AG04450 (cell line): ENCODE results near the gene ITK. TPM values are rescaled to one million over a fixed set of nuclear protein-coding genes. Genes with fewer than 3 reads are reported as not detected.

Experiments used
- CTCF ChIA-PET: fragments of 300-600, 350-600 bp; formaldehyde crosslinking; extraction: SDS; loops from one replicate; lab custom pipeline; 2022; ENCODE audit warnings: antibody characterized with exemption, inconsistent platforms; lab: Charles Lee
- POLR2A ChIA-PET: fragments of 350-600 bp; formaldehyde crosslinking; extraction: SDS; loops from one replicate; lab custom pipeline; 2021; ENCODE audit warnings: antibody characterized with exemption, inconsistent platforms; lab: Yijun Ruan, JAX
- DNase-seq: peaks from one replicate; pipeline ENCODE4 v3.0.0-alpha.2; 2011; ENCODE audit warnings: low read depth, low spot score
- H3K27ac ChIP-seq: one replicate; pipeline ENCODE4 v1.5.1; 2012; ENCODE audit warnings: low read depth, low read length, control low read depth
- H3K27me3 ChIP-seq: one replicate; pipeline ENCODE4 v1.6.0; 2012; ENCODE audit warnings: low read length; ENCODE audit not compliant: control insufficient read depth, insufficient read depth
- H3K4me3 ChIP-seq: 2 replicates; pipeline ENCODE4 v1.5.1; 2011; ENCODE audit warnings: mild to moderate bottlenecking, low read depth, low read length, control low read depth
- H3K9me3 ChIP-seq: 2 replicates; pipeline ENCODE4 v1.5.1; 2012; ENCODE audit warnings: low read length; ENCODE audit not compliant: control insufficient read depth, insufficient read depth
- CTCF ChIP-seq: IDR thresholded peaks from 2 replicates; pipeline ENCODE4 v1.5.1; 2011; ENCODE audit warnings: low read depth, low read length, control low read depth, inconsistent platforms
- polyA plus RNA-seq: library from polyadenylated mRNA; depleted of rRNA; stranded (reverse); fragments of >200 nt; gene quantifications from 2 replicates; pipeline ENCODE4 v1.2.3, GENCODE V29; 2011

Gene ITK
- polyA plus RNA-seq, 1 experiment, result not detected

- H3K9me3 ChIP-seq, result no peaks in the 10 kb centered on the region
- no peak for DNase-seq
- no peak overlapping the region for H3K4me3 ChIP-seq
- peaks cover 5% of the 10 kb centered on the region for H3K27me3 ChIP-seq
- ChIA-PET POLR2A (no interaction called here), CTCF (no interaction called here)
- no peak for TF ChIP-seq CTCF
- H3K27ac ChIP-seq, result no peak overlapping the region
These were observed 101.5 kb downstream of the ITK start for GRCh38 chr5:157282150-157282549.

GRCh38 chr5:157283434-157283833 is 102.8 kb downstream of the ITK start:
- Histone ChIP-seq H3K4me3 (no peak overlapping the region), H3K27ac (no peak overlapping the region), H3K27me3 (peaks cover 5% of the 10 kb centered on the region), H3K9me3 (no peaks in the 10 kb centered on the region)
- no peak for DNase-seq
- ChIA-PET POLR2A (no interaction called here), CTCF (interaction anchor here (0.7 kb wide), 1 partner anchor 842 kb away, joined by 3 read pairs; no protein-coding TSS in a partner anchor)
- no peak for TF ChIP-seq CTCF

GRCh38 chr5:157284458-157285212 is 104.0 kb downstream of the ITK start:
- CTCF ChIA-PET, result no interaction called here
- Histone ChIP-seq H3K9me3 (no peaks in the 10 kb centered on the region), H3K4me3 (no peak overlapping the region), H3K27me3 (peaks cover 5% of the 10 kb centered on the region), H3K27ac (no peak overlapping the region)
- POLR2A ChIA-PET, result no interaction called here
- no peak for DNase-seq
- no peak for TF ChIP-seq CTCF

- peaks cover 5% of the 10 kb centered on the region for H3K27me3 ChIP-seq
- TF ChIP-seq CTCF, result no peak
- H3K4me3 ChIP-seq, result no peak overlapping the region
- ChIA-PET POLR2A (no interaction called here), CTCF (no interaction called here)
- no peak overlapping the region for H3K27ac ChIP-seq
- no peak for DNase-seq
- H3K9me3 ChIP-seq, result no peaks in the 10 kb centered on the region
These were observed 104.8 kb downstream of the ITK start for GRCh38 chr5:157285310-157286035.

GRCh38 chr5:157286761-157287211 is 106.1 kb downstream of the ITK start:
- no peak for TF ChIP-seq CTCF
- Histone ChIP-seq H3K27me3 (peaks cover 5% of the 10 kb centered on the region), H3K4me3 (no peak overlapping the region), H3K9me3 (no peaks in the 10 kb centered on the region), H3K27ac (no peak overlapping the region)
- no peak for DNase-seq
- POLR2A ChIA-PET, result no interaction called here
- CTCF ChIA-PET, result interaction anchor here (1.2 kb wide), 1 partner anchor 56 kb away, joined by 3 read pairs; no protein-coding TSS in a partner anchor
